GM21390 (cell line): ENCODE data around the gene USP17L12.
"Not testable (repeated sequence)": the region's sequence is repeated elsewhere in the genome, so short reads cannot be mapped to it uniquely, and the experiment has no call there.

ENCODE experiments used
- ATAC-seq: cut with Tn5 transposase; IDR thresholded peaks from one replicate; pipeline ENCODE4 v1.9.1; 2021; ENCODE audit not compliant: unreplicated experiment

USP17L12 gene

GRCh38 chr4:9219852-9220251 is at the start of gene USP17L12:
Gene USP17L12, plus strand, starts transcription at chr4:9220152. Its CDS starts 0 bp downstream, at chr4:9220152.
- ATAC-seq: not testable (repeated sequence)

DNA sequence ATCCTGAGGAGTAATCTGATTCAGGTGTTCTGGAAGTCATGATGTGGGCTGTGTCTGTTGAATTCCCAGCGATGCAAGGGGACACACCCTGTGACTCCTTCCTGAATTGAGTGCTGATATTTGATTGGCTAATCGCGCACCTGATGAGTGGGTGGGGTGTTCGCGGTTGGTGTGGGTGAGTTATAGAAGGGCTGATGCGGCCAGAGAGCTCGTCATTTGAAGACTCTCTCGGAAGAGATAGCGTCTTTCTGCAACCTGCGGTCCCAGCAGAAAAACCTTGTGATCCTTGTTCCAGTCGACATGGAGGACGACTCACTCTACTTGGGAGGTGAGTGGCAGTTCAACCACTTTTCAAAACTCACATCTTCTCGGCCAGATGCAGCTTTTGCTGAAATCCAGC is 9.6 kb upstream of the USP17L12 start, which contains the start of gene USP17L10:
Gene USP17L10 (plus strand): TSS at position 301 of the 400 bp plus-strand sequence. CDS start 0 bp downstream, at position 301.
- not testable (repeated sequence) for ATAC-seq

DNA sequence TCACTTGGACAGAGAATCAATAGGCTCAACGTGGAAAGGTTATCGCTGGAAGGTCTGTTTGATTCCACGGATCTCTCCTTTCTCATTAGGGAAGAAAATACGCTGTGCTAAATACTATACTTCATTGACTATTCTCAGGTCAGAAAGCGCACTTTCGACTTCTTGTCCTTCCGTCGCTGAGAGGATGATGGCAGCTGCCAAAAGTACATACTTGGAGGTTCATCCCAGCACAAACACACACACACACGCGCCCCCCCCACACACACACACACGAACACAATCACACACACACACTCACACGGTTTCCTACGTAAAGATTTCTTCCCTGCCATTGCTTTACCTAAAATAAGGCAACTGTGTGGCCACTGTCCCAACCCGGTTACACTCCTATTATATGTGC is 5.3 kb upstream of the USP17L12 start:
- ATAC-seq: not testable (repeated sequence)

- ATAC-seq: not testable (repeated sequence)
These were observed 4.8 kb upstream of the USP17L12 start, which contains the start of gene USP17L11 for GRCh38 chr4:9215105-9215504. Gene USP17L11, plus strand, starts transcription at chr4:9215405. Its CDS starts 0 bp downstream, at chr4:9215405.

DNA sequence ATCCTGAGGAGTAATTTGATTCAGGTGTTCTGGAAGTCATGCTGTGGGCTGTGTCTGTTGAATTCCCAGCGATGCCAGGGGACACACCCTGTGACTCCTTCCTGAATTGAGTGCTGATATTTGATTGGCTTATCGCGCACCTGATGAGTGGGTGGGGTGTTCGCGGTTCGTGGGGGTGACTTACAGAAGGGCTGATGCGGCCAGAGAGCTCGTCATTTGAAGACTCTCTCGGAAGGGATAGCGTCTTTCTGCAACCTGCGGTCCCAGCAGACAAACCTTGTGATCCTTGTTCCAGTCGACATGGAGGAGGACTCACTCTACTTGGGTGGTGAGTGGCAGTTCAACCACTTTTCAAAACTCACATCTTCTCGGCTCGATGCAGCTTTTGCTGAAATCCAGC is 4.6 kb downstream of the USP17L12 start, which contains the start of gene USP17L13:
Gene USP17L13 (plus strand): TSS at position 301 of the 400 bp plus-strand sequence. CDS start 0 bp downstream, at position 301.
- ATAC-seq: not testable (repeated sequence)

GRCh38 chr4:9230249-9230648 is 10.3 kb downstream of the USP17L12 start:
- not testable (repeated sequence) for ATAC-seq

DNA sequence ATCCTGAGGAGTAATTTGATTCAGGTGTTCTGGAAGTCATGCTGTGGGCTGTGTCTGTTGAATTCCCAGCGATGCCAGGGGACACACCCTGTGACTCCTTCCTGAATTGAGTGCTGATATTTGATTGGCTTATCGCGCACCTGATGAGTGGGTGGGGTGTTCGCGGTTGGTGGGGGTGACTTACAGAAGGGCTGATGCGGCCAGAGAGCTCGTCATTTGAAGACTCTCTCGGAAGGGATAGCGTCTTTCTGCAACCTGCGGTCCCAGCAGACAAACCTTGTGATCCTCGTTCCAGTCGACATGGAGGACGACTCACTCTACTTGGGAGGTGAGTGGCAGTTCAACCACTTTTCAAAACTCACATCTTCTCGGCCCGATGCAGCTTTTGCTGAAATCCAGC is 14.1 kb downstream of the USP17L12 start, which contains the start of gene USP17L15:
Gene USP17L15 (plus strand): TSS at position 301 of the 400 bp plus-strand sequence. CDS start 0 bp downstream, at position 301.
- ATAC-seq: not testable (repeated sequence)

GRCh38 chr4:9238461-9238860 is 18.5 kb downstream of the USP17L12 start:
- ATAC-seq: not testable (repeated sequence)

- not testable (repeated sequence) for ATAC-seq
These were observed 23.6 kb downstream of the USP17L12 start, which contains the start of gene USP17L17 for GRCh38 chr4:9243579-9243978. Gene USP17L17, plus strand, starts transcription at chr4:9243879. Its CDS starts 0 bp downstream, at chr4:9243879.

DNA sequence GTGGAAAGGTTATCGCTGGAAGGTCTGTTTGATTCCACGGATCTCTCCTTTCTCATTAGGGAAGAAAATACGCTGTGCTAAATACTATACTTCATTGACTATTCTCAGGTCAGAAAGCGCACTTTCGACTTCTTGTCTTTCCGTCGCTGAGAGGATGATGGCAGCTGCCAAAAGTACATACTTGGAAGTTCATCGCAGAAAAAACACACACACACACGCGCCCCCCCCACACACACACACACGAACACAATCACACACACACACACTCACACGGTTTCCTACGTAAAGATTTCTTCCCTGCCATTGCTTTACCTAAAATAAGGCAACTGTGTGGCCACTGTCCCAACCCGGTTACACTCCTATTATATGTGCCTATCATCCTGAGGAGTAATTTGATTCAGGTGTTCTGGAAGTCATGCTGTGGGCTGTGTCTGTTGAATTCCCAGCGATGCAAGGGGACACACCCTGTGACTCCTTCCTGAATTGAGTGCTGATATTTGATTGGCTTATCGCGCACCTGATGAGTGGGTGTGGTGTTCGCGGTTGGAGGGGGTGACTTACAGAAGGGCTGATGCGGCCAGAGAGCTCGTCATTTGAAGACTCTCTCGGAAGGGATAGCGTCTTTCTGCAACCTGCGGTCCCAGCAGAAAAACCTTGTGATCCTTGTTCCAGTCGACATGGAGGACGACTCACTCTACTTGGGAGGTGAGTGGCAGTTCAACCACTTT is 28.2 kb downstream of the USP17L12 start, which contains the start of gene USP17L18:
Gene USP17L18 (plus strand): TSS at position 678 of the 728 bp plus-strand sequence. CDS start 0 bp downstream, at position 678.
- ATAC-seq: not testable (repeated sequence)

DNA sequence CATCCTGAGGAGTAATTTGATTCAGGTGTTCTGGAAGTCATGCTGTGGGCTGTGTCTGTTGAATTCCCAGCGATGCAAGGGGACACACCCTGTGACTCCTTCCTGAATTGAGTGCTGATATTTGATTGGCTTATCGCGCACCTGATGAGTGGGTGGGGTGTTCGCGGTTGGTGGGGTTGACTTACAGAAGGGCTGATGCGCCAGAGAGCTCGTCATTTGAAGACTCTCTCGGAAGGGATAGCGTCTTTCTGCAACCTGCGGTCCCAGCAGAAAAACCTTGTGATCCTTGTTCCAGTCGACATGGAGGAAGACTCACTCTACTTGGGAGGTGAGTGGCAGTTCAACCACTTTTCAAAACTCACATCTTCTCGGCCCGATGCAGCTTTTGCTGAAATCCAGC is 33.1 kb downstream of the USP17L12 start, which contains the start of gene USP17L19:
Gene USP17L19 (plus strand): TSS at position 301 of the 400 bp plus-strand sequence. CDS start 0 bp downstream, at position 301.
- ATAC-seq: not testable (repeated sequence)

DNA sequence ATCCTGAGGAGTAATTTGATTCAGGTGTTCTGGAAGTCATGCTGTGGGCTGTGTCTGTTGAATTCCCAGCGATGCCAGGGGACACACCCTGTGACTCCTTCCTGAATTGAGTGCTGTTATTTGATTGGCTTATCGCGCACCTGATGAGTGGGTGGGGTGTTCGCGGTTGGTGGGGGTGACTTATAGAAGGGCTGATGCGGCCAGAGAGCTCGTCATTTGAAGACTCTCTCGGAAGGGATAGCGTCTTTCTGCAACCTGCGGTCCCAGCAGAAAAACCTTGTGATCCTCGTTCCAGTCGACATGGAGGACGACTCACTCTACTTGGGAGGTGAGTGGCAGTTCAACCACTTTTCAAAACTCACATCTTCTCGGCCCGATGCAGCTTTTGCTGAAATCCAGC is 37.9 kb downstream of the USP17L12 start, which contains the start of gene USP17L20:
Gene USP17L20 (plus strand): TSS at position 301 of the 400 bp plus-strand sequence. CDS start 0 bp downstream, at position 301.
- ATAC-seq: not testable (repeated sequence)

DNA sequence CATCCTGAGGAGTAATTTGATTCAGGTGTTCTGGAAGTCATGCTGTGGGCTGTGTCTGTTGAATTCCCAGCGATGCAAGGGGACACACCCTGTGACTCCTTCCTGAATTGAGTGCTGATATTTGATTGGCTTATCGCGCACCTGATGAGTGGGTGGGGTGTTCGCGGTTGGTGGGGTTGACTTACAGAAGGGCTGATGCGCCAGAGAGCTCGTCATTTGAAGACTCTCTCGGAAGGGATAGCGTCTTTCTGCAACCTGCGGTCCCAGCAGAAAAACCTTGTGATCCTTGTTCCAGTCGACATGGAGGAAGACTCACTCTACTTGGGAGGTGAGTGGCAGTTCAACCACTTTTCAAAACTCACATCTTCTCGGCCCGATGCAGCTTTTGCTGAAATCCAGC is 42.6 kb downstream of the USP17L12 start, which contains the start of gene USP17L21:
Gene USP17L21 (plus strand): TSS at position 301 of the 400 bp plus-strand sequence. CDS start 0 bp downstream, at position 301.
- not testable (repeated sequence) for ATAC-seq

GRCh38 chr4:9267319-9267718 is 47.4 kb downstream of the USP17L12 start, which contains the start of gene USP17L22:
Gene USP17L22, plus strand, starts transcription at chr4:9267619. Its CDS starts 0 bp downstream, at chr4:9267619.
- ATAC-seq: not testable (repeated sequence)
